Natural killer cell (primary cell): ENCODE results near the gene RAB40A. TPM values are rescaled to one million over a fixed set of nuclear protein-coding genes. Genes with fewer than 3 reads are reported as not detected.

ENCODE experiments used
- ATAC-seq, 3 donors: fragments of 150-1000 bp in 2 of 3; fragments of 200-7000 bp in 1 of 3; cut with Tn5 transposase; 1 replicate in 1 of 3; 2 replicates in 2 of 3; pipeline ENCODE4 v1.10.0; 2021; ENCODE audit warnings: mild to moderate bottlenecking in 2 of 3, moderate library complexity in 2 of 3
- DNase-seq, 2 donors: peaks; one replicate each; pipeline versions ENCODE4 v3.0.0 to v3.0.0-alpha.2; 2013 to 2021; ENCODE audit warnings: mixed read lengths in 1 of 2
- H3K27ac ChIP-seq: one replicate; pipeline ENCODE4 v1.5.1; 2013; ENCODE audit warnings: mild to moderate bottlenecking, low read length
- H3K27me3 ChIP-seq: one replicate; pipeline ENCODE4 v1.6.1; 2013; ENCODE audit warnings: low read length; ENCODE audit not compliant: control insufficient read depth, insufficient read depth
- H3K36me3 ChIP-seq: one replicate; pipeline ENCODE4 v1.6.1; 2013; ENCODE audit warnings: low read length; ENCODE audit not compliant: control insufficient read depth, insufficient read depth
- H3K4me1 ChIP-seq: one replicate; pipeline ENCODE4 v1.6.1; 2013; ENCODE audit warnings: low read length; ENCODE audit not compliant: control insufficient read depth, insufficient read depth
- H3K4me3 ChIP-seq: one replicate; pipeline ENCODE4 v1.5.1; 2013; ENCODE audit warnings: low read length
- H3K9me3 ChIP-seq: one replicate; pipeline ENCODE4 v1.6.1; 2013; ENCODE audit warnings: low read length; ENCODE audit not compliant: control insufficient read depth, insufficient read depth
- H3K27ac Mint-ChIP-seq, 2 donors: one replicate each; pipeline ENCODE4 v1.8.0; 2022; ENCODE audit warnings: mild to moderate bottlenecking in 2 of 2, mixed read lengths in 2 of 2, moderate library complexity in 1 of 2
- H3K27me3 Mint-ChIP-seq, 2 donors: one replicate each; pipeline ENCODE4 v1.8.0; 2022; ENCODE audit warnings: low read depth in 2 of 2, mixed read lengths in 2 of 2
- H3K36me3 Mint-ChIP-seq: one replicate; pipeline ENCODE4 v1.8.0; 2022; ENCODE audit warnings: mixed read lengths
- H3K4me1 Mint-ChIP-seq, 2 donors: one replicate each; pipeline ENCODE4 v1.8.0; 2022; ENCODE audit warnings: mixed read lengths in 2 of 2
- H3K4me3 Mint-ChIP-seq: one replicate; pipeline ENCODE4 v1.8.0; 2022; ENCODE audit warnings: mild to moderate bottlenecking, moderate library complexity, mixed read lengths
- H3K9me3 Mint-ChIP-seq, 2 donors: one replicate each; pipeline ENCODE4 v1.8.0; 2022; ENCODE audit warnings: mixed read lengths in 2 of 2
- WGBS: methylation state at CpG from one replicate; pipeline ENCODE4 v1.1.7; 2013; ENCODE audit warnings: missing lambda C conversion rate; ENCODE audit not compliant: insufficient coverage; 5-methylcytosine and 5-hydroxymethylcytosine counted together
- intact Hi-C: fragments of 100-400 bp; cut with micrococcal nuclease; formaldehyde crosslinking; loops from one replicate; pipeline ENCODE4 v1.14.2; 2022
- total RNA-seq, 4 donors: library from RNA; stranded (reverse); fragments of 120-200 nt in 1 of 4; gene quantifications; one replicate each; pipeline versions ENCODE4 v1.2.3 to v1.2.4, GENCODE V29; 2013 to 2022
- TF ChIP-seq, protein P1 (sequence below): fragments of 200-600 bp; IDR thresholded peaks from one replicate; pipeline ENCODE4 v1.8.0; 2022; ENCODE audit warnings: antibody characterized with exemption

The RAB40A gene
- total RNA-seq, 3 donors from 2014 or later (not counting 1 experiment from before 2014, with no cell fraction given) = not detected

DNA sequence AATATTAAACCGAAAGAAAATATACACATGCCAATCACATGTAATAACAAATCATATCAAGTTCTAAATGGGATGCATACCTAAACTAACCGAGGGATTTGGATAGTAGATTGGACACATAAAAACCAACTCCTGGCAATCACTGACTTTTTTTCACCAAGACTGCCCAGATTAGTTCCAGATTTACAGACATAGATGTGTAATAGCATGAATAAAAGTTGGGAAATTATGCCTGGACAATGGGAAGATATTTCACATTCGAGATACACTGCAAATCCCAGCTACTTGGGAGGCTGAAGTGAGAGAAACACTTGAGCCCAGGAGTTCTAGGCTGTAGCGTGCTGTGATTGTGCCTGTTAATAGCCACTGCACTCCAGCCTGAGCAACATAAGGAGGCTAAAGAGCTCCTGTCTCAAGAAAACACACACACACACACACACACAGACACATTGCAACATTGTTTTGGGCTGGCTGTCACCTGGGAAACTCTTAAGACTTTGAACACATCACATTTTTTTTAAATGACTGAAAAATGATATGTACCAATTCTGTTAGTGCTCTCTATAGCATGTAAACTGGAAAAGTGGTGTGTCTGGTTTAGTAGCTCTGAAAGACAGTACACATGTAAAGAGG is 5.7 kb downstream of the RAB40A start:
- Mint-ChIP-seq H3K27ac (no peak overlapping the region), H3K36me3 (no peaks in the 10 kb centered on the region), H3K27me3 (peaks cover 0 to 18% of the 10 kb centered on the region in 2 donors), H3K4me3 (no peak overlapping the region), H3K9me3 (no peaks in the 10 kb centered on the region), H3K4me1 (no peaks in the 10 kb centered on the region)
- Histone ChIP-seq H3K4me1 (no peaks in the 10 kb centered on the region), H3K4me3 (no peak overlapping the region), H3K36me3 (no peaks in the 10 kb centered on the region), H3K27ac (no peak overlapping the region), H3K9me3 (no peaks in the 10 kb centered on the region), H3K27me3 (no peaks in the 10 kb centered on the region)
- no peak for ATAC-seq
- no peak for DNase-seq
- TF ChIP-seq, protein P1, sequence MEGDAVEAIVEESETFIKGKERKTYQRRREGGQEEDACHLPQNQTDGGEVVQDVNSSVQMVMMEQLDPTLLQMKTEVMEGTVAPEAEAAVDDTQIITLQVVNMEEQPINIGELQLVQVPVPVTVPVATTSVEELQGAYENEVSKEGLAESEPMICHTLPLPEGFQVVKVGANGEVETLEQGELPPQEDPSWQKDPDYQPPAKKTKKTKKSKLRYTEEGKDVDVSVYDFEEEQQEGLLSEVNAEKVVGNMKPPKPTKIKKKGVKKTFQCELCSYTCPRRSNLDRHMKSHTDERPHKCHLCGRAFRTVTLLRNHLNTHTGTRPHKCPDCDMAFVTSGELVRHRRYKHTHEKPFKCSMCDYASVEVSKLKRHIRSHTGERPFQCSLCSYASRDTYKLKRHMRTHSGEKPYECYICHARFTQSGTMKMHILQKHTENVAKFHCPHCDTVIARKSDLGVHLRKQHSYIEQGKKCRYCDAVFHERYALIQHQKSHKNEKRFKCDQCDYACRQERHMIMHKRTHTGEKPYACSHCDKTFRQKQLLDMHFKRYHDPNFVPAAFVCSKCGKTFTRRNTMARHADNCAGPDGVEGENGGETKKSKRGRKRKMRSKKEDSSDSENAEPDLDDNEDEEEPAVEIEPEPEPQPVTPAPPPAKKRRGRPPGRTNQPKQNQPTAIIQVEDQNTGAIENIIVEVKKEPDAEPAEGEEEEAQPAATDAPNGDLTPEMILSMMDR = no peak
- WGBS = 79% methylated on average over 4 of the region's 4 CpGs
- intact Hi-C loops = no loop called here

DNA sequence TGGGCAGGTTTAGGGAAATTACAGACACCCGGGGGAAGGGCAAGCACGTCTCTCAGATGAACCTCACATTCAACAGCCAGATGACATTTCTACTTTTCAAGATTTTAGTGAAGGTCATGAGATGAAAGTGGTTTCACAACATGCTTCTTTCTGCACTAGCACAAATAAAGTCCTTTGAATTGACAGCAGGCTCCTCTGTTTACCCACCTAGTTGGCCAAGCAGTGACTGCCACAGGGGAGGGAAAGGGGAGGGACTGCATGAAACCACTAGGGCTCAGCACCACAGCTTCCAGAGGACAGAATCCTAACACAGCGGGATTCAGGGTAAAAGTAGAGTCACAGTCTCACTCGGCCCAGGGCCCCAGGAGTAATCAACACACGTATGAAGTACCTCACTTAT is 6.2 kb downstream of the RAB40A start:
- Histone ChIP-seq H3K4me1 (no peaks in the 10 kb centered on the region), H3K27me3 (no peaks in the 10 kb centered on the region), H3K9me3 (no peaks in the 10 kb centered on the region), H3K4me3 (no peak overlapping the region), H3K36me3 (no peaks in the 10 kb centered on the region), H3K27ac (no peak overlapping the region)
- no peak for DNase-seq
- ATAC-seq = no peak
- intact Hi-C loops = no loop called here
- TF ChIP-seq, protein P1 = no peak
- no peaks in the 10 kb centered on the region for H3K36me3 Mint-ChIP-seq
- no peaks in the 10 kb centered on the region for H3K9me3 Mint-ChIP-seq
- H3K4me1 Mint-ChIP-seq = no peaks in the 10 kb centered on the region
- no peak overlapping the region for H3K4me3 Mint-ChIP-seq
- no peak overlapping the region for H3K27ac Mint-ChIP-seq
- 58% methylated on average over 2 of the region's 5 CpGs for WGBS
- H3K27me3 Mint-ChIP-seq = peaks cover 0 to 22% of the 10 kb centered on the region in 2 donors

DNA sequence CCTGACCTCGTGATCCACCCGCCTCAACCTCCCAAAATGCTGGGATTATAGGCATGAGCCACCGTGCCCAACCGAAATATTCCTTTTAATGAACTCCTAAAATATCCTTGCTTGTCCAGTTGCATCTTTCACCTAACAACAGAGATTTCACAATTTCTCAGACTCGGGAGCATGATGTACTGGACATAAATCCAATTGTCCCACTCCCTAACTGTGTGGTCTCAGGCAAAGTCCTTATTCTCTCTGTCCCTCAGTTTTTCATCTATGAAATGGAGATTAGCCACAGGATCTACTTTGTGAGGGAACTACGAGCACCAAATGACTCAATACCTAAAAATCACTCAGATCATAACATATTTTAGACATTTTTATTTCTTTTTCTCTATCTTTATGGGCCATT is 9.3 kb downstream of the RAB40A start:
- H3K27ac Mint-ChIP-seq = no peak overlapping the region
- no peaks in the 10 kb centered on the region for H3K4me1 Mint-ChIP-seq
- no peak overlapping the region for H3K4me3 Mint-ChIP-seq
- WGBS = 96% methylated on average over 4 of the region's 6 CpGs
- Histone ChIP-seq H3K27ac (no peak overlapping the region), H3K9me3 (no peaks in the 10 kb centered on the region), H3K27me3 (no peaks in the 10 kb centered on the region), H3K4me1 (no peaks in the 10 kb centered on the region), H3K4me3 (no peak overlapping the region), H3K36me3 (no peaks in the 10 kb centered on the region)
- peaks cover 0 to 13% of the 10 kb centered on the region in 2 donors for H3K27me3 Mint-ChIP-seq
- DNase-seq (no peak), ATAC-seq (no peak)
- TF ChIP-seq, protein P1 = no peak
- H3K36me3 Mint-ChIP-seq = no peaks in the 10 kb centered on the region
- no peaks in the 10 kb centered on the region for H3K9me3 Mint-ChIP-seq
- intact Hi-C loops = no loop called here

DNA sequence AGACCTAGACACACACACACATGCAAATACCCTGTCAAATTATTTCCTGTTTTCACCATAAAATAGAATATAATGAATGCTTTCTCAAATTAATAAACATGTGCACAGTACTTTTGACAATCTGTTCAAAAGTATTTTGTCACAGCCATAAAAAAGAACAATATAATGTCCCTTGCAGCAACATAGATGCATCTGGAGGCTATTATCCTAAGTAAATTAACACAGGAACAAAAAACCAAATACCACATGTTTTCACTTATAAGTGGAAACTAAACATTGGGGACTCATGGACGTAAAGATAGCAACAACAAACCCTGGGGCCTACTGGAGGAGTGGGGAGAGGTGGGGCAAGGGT is 15.5 kb downstream of the RAB40A start:
- no peaks in the 10 kb centered on the region for H3K9me3 Mint-ChIP-seq
- H3K36me3 ChIP-seq = no peaks in the 10 kb centered on the region
- peaks cover 0 to 25% of the 10 kb centered on the region in 2 donors for H3K27me3 Mint-ChIP-seq
- DNase-seq (no peak), ATAC-seq (no peak)
- H3K27ac Mint-ChIP-seq = no peak overlapping the region
- no peak overlapping the region for H3K4me3 Mint-ChIP-seq
- no peaks in the 10 kb centered on the region for H3K4me1 ChIP-seq
- WGBS = no CpG with 5 or more reads among the region's 1 CpG
- no peaks in the 10 kb centered on the region for H3K9me3 ChIP-seq
- no peak overlapping the region for H3K27ac ChIP-seq
- no peaks in the 10 kb centered on the region for H3K27me3 ChIP-seq
- no peaks in the 10 kb centered on the region for H3K4me1 Mint-ChIP-seq
- TF ChIP-seq, protein P1 = no peak
- intact Hi-C loops = no loop called here
- no peaks in the 10 kb centered on the region for H3K36me3 Mint-ChIP-seq
- no peak overlapping the region for H3K4me3 ChIP-seq
